GM21528 (cell line): ENCODE measurements around the gene ALDH3B2.
"Not testable (repeated sequence)": the region's sequence is repeated elsewhere in the genome, so short reads cannot be mapped to it uniquely, and the experiment has no call there.

Experiments
- ATAC-seq: cut with Tn5 transposase; IDR thresholded peaks from one replicate; pipeline ENCODE4 v1.9.1; 2021; ENCODE audit warnings: mild to moderate bottlenecking, moderate library complexity; ENCODE audit not compliant: unreplicated experiment, low FRiP score

Gene ALDH3B2

GRCh38 chr11:67687986-67688385 is 13.6 kb upstream of the ALDH3B2 start:
- no peak for ATAC-seq

GRCh38 chr11:67685641-67686332 is 11.4 kb upstream of the ALDH3B2 start:
- not testable (repeated sequence) for ATAC-seq

- ATAC-seq: not testable (repeated sequence)
These were observed 8.0 kb upstream of the ALDH3B2 start for GRCh38 chr11:67682126-67683034.

GRCh38 chr11:67680696-67681470 is 6.5 kb upstream of the ALDH3B2 start:
- ATAC-seq: no peak

- ATAC-seq: no peak
These were observed 780 bp upstream of the ALDH3B2 start for GRCh38 chr11:67675058-67675747.

- no peak for ATAC-seq
These were observed 521 bp downstream of the ALDH3B2 start for GRCh38 chr11:67673902-67674301.

- ATAC-seq: no peak
These were observed 1.1 kb downstream of the ALDH3B2 start for GRCh38 chr11:67673358-67673757.

- no peak for ATAC-seq
These were observed 3.3 kb downstream of the ALDH3B2 start for GRCh38 chr11:67671211-67671520.

- ATAC-seq: no peak
These were observed 3.9 kb downstream of the ALDH3B2 start for GRCh38 chr11:67670316-67671210.

GRCh38 chr11:67668192-67668551 is 6.3 kb downstream of the ALDH3B2 start:
- no peak for ATAC-seq

- no peak for ATAC-seq
These were observed 6.8 kb downstream of the ALDH3B2 start for GRCh38 chr11:67667490-67668191.

GRCh38 chr11:67666676-67667489 is 7.5 kb downstream of the ALDH3B2 start:
- no peak for ATAC-seq

GRCh38 chr11:67666303-67666645 is 8.1 kb downstream of the ALDH3B2 start:
- no peak for ATAC-seq

GRCh38 chr11:67665541-67666302 is 8.7 kb downstream of the ALDH3B2 start:
- no peak for ATAC-seq

GRCh38 chr11:67664696-67665540 is 9.5 kb downstream of the ALDH3B2 start:
- no peak for ATAC-seq

- no peak for ATAC-seq
These were observed 10.2 kb downstream of the ALDH3B2 start for GRCh38 chr11:67664213-67664585.
